Head of caudate nucleus (tissue), 42 donors: ENCODE measurements around the gene ADM2.
"Not testable (repeated sequence)": the region's sequence is repeated elsewhere in the genome, so short reads cannot be mapped to it uniquely, and the experiment has no call there.

ENCODE experiments used
- DNase-seq, 42 donors: peaks; one replicate each; pipeline versions ENCODE4 v3.0.0 to v3.0.0-alpha.2; 2020 to 2021; ENCODE audit warnings: mixed read lengths in 7 of 42
- intact Hi-C: fragments of 100-400 bp; cut with DNase I; formaldehyde crosslinking; loops from one replicate; pipeline ENCODE4 v1.15.0; 2022

ADM2 gene

DNA sequence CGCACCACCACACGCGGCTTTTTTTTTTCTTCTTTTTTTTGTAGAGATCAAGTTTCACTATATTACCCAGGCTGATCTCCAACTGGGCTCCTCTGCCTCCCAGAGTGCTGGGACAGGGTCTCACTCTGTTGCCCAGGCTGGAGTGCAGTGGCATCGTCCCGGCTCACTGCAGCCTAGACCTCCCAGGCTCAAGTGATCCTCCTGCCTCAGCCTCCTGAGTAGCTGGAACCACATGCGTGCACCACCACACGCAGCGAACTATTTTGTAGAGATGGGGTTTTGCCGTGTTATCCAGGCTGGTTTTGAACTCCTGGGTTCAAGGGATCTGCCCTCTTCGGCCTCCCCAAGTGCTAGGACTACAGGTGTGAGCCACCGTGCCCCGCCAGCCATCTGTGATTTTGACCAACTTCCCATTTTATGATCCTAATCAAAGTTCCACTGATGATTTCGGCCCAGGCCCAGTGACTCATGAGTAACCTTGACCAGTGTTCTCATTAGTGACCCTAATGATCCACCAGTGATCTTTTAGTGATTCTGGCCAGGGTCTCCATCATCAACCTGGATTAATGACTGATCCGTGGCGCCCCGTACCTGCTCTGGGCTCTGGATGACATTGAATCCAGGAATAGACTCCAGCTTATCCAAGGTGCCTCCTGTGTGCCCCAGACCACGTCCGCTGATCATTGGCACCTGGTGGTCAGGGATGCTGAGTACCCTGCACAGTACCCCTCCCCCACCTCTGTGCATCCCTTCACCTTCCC lies 46.8 kb downstream of the ADM2 start:
- intact Hi-C loops = loop anchor here (5.0 kb wide), 1 partner anchor 54 kb away; the partner anchor contains the start of gene CHKB
- DNase-seq = no peak

DNA sequence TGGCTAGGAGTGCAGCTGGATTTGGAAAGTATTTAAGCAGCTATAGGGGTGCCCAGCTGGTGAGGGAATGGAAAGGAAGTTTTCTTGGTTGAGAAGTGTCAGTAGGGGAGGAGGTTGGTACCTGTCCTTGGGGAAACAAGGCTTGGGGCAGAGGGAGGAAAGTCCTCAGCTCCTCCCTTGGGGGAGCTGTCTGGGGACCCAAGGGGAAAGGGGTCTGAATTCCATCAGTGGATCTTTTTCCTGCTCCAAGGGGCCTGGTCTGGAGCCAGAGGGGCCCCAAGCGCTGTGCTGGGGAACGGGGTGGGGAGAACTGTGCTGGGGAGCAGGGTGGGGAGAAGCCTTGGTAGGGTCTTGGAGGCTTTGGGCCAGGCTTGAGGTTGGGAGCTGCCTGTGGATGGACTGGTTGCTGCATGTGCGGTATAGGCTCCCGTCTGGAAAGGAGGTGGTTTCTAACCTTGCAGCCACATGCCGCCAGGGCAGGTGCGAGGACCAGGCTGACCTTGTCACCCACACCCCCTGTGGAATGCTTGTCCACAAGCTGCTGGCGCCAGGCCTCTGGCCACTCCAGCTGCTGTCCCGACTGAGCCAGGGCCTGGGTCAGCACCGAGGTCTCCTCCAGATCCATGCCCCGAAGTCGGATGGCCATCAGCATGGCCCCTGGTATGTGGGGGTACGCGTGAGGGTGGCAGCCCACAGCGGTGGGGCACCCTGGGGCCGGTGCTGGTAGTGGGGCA lies 47.5 kb downstream of the ADM2 start:
- intact Hi-C loops = loop anchor here (5.0 kb wide), 1 partner anchor 53 kb away; the partner anchor contains the start of gene CHKB
- DNase-seq = no peak

DNA sequence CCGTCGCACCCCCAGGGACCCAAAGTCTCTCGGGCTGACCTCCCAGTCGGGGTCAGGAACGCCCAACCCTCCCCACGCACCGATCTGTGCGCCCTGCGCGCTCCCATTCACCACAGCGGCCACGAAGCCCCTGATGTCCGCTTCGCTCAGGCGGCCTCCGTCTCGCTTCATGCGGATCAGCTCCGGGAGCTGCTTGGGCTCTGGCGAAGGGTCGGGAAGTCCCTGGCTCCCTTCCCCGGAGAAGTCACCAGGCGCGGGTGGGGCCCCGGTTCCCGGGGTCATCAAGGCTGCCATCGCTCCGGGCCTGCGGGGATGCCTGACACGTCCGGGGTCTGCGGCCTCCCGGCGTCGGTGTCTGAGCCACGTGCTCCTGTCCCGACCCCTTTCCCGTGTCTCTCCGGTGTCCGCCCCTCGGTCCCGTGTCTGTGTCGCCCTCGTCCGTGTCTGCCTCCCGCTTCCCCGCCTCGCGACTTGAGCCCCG lies 48.1 kb downstream of the ADM2 start:
- intact Hi-C loops = loop anchor here (5.0 kb wide), 1 partner anchor 53 kb away; the partner anchor contains the start of gene CHKB
- no peak for DNase-seq

DNA sequence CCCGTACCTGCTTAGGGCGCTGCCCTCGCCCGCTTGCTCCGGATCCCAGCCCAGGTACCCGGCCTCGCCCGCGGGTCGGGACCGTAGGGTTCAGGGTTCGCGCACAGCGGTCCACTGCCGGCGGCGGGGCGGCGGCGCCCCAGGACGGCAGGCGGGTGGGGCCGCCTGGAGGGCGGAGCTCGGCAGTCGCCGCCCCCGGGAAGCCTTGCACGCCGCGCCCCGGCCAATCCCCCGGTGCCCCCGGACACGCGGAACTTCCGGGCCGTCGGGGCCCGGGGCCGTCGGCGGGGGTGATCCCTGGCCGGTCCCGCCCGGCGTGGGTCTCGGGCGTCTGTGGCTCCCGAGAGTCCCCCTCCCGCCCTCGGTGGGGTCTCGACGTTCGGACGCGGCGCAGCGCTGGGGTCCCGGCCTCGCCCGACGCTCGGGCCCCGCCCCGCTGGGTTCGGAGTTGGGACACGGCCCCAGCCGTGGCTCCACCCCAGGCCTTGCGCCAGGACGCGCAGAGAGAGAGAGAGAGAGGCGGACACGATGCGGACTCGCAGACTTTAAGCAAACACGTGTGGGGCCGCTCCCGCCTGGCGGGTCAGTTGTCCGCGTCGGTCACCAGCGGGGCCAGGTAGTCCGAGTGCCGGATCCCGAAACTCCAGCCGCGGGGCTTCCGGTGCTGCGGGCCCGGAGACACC lies 48.7 kb downstream of the ADM2 start, which contains the start of gene TYMP:
Gene TYMP, minus strand, starts transcription at position 116 of the 683 bp plus-strand sequence. CDS start 303 bp downstream, outside the sequence.
- peak in 8 of 42 donors; percentile 34 to 52 (median 42) for DNase-seq
- intact Hi-C loops = loop anchor here (5.0 kb wide), 1 partner anchor 52 kb away; the partner anchor contains the start of gene CHKB

DNA sequence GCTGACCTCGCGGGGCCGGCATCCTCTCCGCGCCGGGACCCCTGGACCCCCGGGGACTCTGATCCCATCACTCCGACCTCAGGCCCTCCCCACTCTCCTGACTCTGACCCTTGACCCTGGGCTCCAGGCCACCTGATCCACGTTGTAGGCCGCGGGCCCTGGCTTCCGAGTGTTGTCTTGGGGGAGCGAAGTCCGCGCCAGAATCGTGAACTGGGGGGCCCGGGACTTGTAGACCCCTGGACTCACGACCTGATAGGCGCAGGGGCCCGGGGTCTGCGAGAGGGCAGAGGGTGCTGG lies 49.2 kb downstream of the ADM2 start:
- intact Hi-C loops = no loop called here
- no peak for DNase-seq

DNA sequence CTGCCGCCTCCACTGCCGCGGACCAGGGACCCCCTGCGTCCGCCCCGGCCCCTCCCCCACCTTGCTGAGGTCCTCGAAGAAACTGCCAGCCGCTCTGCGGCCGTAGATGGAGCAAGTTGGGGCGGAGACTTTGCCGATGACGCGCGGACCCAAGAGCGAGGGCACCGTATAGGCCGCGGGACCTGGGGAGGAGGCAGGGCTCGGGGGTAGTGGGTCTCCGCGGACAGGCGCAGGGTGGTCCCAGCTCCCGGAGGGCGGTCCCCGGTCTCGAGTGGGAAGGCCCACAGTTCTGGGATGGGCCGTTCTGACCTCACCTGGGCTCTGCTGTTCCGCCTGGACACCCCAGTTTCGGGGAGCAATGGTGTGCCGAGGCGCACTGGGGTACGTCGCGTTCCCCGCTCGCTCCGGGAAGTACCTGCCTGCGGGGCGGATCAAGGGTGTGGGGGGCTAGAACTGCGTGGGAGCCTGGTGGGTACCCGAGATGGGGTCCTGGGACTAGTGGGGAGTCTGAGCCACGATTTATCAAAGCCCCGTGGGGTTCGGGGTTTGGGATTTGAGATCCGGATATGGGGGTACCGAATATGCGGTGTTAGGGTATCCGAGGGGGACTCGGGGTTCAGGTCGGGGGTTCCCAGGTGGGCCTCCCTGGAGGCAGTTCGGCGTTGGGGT lies 49.7 kb downstream of the ADM2 start:
- DNase-seq = peak in 12 of 42 donors; percentile 21 to 64 (median 48)
- intact Hi-C loops = no loop called here

DNA sequence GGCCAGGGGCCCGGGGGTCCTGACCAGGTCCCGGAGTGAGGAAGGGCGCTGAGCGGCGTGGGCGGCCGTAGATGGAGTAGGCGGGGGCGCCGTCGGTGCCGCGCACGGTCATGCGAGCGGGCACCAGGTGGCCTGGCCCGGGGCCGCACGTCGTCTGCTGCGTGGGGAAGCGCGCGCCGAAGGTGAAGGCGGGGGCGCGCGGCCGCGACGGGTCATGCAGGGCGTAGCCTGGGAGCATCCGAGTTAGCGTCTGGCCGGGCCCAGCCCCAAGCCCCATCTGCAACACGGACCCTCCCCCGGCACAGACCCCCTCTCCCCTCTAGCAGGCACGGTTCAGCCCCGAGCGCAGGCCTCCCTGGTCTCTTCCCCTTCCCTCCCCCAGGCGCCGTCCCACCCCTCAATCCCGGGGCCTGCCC lies 50.2 kb downstream of the ADM2 start:
- intact Hi-C loops = no loop called here
- no peak for DNase-seq

DNA sequence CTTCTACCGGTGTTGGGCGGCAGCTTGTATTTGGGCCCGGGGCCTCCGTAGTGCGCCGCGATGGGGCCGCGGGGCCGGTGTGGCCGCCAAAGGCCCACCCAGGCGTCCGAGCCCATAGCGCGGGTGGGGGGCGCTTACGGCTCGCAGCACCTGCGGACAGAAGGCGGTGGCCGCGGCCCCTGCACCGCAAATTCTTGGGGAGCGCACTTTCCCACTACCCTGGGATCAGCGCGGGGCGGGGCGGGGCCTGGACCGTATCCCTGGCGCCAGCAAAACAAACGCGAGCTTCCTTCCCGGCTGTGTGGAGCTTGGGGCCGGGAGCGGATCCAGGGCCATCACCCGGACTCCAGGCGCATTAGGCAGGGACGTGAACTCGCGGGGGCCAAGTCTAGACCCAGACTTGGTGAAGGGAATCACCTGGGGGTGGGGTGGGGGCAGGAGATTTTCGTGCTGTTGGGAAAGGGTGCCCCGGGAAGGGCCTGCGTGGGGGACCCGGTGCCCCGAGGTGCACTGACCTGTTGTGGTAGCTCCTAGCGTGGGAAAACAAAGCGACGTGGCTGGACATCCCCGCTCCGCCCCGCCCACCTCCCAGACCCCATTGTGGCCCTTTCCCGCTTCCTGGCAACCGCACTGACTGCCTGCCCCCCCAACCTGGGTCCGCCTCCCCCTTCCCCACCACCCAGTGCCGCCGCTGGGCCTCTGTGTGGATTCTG lies 50.8 kb downstream of the ADM2 start:
- intact Hi-C loops = no loop called here
- DNase-seq = peak in 2 of 42 donors; percentile 38 to 51

DNA sequence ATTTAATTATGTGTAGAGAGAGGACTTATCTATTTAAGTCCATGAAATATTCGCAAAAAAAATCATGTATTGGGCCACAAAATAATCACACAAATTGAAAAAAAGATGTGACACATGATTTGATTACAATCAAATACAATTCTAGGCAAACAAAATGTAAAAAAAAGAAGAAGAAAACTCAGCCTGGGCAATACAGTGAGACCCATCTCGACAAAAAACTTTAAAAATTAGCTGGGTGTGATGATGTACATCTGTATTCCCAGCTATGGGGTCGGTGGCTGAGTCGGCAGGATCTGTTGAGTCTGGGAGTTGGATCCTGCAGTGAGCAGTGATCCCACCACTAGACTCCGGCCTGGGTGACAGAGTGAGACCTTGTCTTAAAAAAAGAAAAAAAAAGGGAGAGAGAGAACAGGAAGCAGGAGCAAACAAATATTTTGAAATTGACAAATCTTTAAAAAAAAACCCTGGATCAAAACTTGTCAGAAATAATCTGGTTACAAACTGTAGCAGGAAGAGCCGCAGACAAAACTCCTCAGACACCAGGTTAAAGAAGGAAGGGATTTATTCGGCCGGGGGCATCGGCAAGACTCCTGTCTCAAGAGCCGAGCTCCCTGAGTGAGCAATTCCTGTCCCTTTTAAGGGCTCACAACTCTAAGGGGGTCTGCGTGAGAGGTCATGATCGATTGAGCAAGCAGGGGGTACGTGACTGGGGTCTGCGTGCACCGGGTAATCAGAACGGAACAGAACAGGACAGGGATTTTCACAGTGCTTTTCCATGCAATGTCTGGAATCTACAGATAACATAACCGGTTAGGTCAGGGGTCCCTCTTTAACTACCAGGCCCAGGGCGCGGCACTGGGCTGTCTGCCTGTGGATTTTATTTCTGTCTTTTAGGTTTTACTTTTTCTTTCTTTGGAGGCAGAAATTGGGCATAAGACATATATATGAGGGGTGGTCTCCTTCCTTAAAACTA lies 51.8 kb downstream of the ADM2 start:
- DNase-seq = no peak

DNA sequence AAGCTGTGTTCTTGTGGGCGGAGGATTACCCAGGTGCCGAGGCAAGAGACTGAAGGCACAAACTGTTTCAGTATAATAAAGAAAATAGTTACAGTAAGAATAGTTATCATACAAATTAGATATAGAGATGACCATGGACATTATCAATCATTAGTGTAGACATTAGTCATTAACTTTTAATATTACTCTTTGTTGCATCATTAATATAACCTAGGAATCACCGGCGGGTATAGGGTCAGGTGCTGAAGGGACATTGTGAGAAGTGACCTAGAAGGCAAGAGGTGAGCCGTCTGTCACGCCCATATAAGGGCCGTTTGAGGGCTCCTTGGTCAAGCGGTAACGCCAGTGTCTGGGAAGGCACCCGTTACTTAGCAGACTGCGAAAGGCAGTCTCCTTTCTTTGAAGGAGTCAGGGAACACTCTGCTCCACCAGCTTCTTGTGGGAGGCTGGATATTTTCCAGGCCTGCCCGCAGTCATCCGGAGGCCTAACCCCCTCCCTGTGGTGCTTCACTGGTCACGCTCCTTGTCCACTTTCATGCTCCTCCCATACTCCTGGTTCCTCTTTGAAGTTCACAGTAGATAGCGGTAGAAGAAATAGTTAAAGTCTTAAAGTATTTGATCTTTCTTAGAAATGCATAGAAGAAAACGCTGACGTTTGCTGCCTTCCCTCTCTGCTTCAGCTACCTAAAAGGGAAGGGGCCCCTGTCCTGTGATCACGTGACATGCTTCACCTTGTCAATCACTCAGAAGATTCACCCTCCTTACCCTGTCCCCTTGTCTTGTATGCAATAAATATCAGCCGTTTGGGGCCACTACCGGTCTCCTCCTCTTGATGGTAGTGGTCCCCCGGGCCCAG lies 52.7 kb downstream of the ADM2 start:
- DNase-seq = peak in 6 of 42 donors; percentile 37 to 62 (median 50)
- intact Hi-C loops = not testable (repeated sequence)

More for the DNA sequence above, 51.8 kb downstream of the ADM2 start:
- intact Hi-C loops = no loop called here

DNA sequence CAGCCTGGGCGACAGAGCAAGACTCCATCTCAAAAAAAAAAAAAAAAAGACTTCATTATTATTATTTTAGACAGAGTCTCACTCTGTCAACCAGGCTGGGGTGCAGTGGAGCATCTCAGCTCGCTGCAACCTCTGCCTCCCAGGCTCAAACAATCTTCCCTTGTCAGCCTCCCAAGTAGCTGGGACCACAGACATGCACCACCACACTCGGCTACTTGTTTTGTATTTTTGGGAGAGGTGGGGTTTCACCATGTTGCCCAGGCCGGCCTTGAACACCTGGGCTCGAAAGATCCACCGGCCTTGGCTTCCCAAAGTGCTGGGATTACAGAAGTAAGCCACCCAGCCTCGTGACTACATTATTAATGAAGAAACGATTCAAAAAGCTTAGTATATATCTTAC lies 53.8 kb downstream of the ADM2 start:
- intact Hi-C loops = no loop called here
- DNase-seq = no peak
